ENCODE measurements around the gene ADGRD1.

ADGRD1 gene

DNA sequence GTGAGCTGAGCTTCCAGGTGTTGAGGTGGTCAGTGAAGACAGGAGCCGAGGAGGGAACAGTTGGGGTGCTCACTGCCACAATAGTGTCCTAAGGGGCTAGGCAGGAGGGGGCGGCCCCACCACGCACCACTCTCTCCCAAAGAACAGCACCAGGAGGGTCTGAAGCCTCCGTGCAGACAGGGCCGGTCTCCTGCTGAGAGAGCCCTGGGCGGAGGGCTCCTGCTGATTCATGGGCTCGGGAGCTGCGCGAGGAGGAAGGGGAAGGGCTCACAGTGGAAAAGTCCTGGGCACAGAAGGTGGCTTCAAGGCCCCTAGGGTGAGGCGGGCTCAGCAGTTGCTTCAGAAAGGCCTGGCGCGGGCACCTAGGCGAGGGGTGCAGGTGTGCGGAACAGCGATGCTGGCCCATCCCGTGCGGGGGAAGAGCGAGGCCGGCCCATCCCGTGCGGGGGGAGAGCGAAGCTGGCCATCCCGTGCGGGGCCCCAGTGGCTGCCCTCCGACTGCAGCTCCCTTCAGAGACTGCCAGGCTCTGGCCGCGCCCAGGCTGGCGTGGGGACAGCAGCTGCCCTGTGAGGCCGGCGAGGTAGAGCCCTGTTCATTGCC, 176.7 kb downstream of the ADGRD1 start:
- H3K4me3 ChIP-seq (ENCODE audit: low read depth in 1 of 2, low read length in 2 of 2) = no peak overlapping the region
- H3K9me3 ChIP-seq (ENCODE audit: control insufficient read depth in 1 of 2, low read length in 2 of 2) = no peaks in the 10 kb centered on the region
- H3K36me3 ChIP-seq (ENCODE audit: control insufficient read depth in 1 of 2, insufficient read depth in 2 of 2, low read length in 2 of 2) = no peaks in the 10 kb centered on the region
- H3K4me1 ChIP-seq (ENCODE audit: control insufficient read depth in 1 of 2, insufficient read depth in 2 of 2, low read length in 2 of 2) = no peaks in the 10 kb centered on the region
- H3K27ac ChIP-seq (ENCODE audit: low read depth, low read length) = no peak overlapping the region
- H3K27me3 ChIP-seq (ENCODE audit: control insufficient read depth in 1 of 2, insufficient read depth in 2 of 2, low read length in 2 of 2) = no peaks in the 10 kb centered on the region
- H3K9ac ChIP-seq (ENCODE audit: low read depth in 1 of 2, low read length in 2 of 2) = no peak overlapping the region

DNA sequence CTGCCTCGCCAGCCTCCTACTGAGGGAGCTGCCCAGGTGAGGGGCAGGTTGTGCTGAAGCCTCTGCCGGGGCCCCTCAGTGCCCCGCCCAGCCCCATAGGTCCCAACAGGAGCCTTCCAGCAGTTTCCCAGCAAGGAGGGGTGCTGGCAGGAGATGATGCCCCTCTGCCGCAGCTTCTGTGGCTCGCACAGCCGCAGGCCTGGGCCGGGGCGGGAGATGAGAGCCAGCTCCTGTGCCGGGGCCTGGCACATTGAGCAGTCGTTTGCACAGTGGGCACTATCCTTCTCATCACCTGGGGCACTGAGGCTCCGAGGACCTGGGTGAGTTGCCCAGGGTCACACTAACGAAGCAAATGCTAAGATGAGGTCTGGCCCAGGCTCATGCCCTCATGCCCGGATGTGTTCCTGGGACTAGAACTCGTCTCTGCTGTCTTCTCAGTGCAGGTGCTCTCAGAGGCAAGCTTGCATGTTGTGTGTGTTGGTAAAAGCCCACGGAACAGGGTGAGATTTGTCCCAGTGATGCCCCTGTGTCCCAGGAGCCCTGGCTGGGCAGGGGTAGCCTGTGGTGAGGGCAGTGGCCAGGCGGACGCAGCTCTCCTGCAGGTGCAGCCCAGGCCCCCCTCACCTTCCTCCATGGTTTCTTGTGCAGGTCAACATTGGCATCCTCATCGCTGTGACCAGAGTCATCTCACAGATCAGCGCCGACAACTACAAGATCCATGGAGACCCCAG, 177.5 kb downstream of the ADGRD1 start:
- H3K27me3 ChIP-seq (ENCODE audit: control insufficient read depth in 1 of 2, insufficient read depth in 2 of 2, low read length in 2 of 2) = no peaks in the 10 kb centered on the region
- H3K9me3 ChIP-seq (ENCODE audit: control insufficient read depth in 1 of 2, low read length in 2 of 2) = no peaks in the 10 kb centered on the region
- H3K4me1 ChIP-seq (ENCODE audit: control insufficient read depth in 1 of 2, insufficient read depth in 2 of 2, low read length in 2 of 2) = no peaks in the 10 kb centered on the region
- H3K4me3 ChIP-seq (ENCODE audit: low read depth in 1 of 2, low read length in 2 of 2) = no peak overlapping the region
- H3K27ac ChIP-seq (ENCODE audit: low read depth, low read length) = no peak overlapping the region
- H3K36me3 ChIP-seq (ENCODE audit: control insufficient read depth in 1 of 2, insufficient read depth in 2 of 2, low read length in 2 of 2) = no peaks in the 10 kb centered on the region
- no peak overlapping the region for H3K9ac ChIP-seq (ENCODE audit: low read depth in 1 of 2, low read length in 2 of 2)

DNA sequence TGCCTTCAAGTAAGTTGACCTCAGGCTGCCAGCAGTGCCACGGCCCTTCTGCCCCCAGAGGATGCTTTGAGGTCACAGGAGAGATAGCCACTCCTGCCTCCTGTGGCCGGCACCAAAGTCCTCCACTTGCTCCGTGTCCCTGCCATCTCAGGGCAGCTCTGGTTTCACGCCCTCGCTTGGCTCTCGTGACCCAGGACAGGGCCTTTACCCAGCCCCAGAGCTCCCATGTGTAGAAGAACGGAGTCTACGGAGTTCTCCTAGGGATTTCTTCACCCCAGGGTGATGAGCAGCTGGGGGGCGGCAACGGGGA, 178.1 kb downstream of the ADGRD1 start:
- Histone ChIP-seq H3K36me3 (ENCODE audit: control insufficient read depth in 1 of 2, insufficient read depth in 2 of 2, low read length in 2 of 2) (no peaks in the 10 kb centered on the region), H3K27ac (ENCODE audit: low read depth, low read length) (no peak overlapping the region), H3K9me3 (ENCODE audit: control insufficient read depth in 1 of 2, low read length in 2 of 2) (no peaks in the 10 kb centered on the region), H3K4me3 (ENCODE audit: low read depth in 1 of 2, low read length in 2 of 2) (no peak overlapping the region), H3K27me3 (ENCODE audit: control insufficient read depth in 1 of 2, insufficient read depth in 2 of 2, low read length in 2 of 2) (no peaks in the 10 kb centered on the region), H3K4me1 (ENCODE audit: control insufficient read depth in 1 of 2, insufficient read depth in 2 of 2, low read length in 2 of 2) (no peaks in the 10 kb centered on the region), H3K9ac (ENCODE audit: low read depth in 1 of 2, low read length in 2 of 2) (no peak overlapping the region)

DNA sequence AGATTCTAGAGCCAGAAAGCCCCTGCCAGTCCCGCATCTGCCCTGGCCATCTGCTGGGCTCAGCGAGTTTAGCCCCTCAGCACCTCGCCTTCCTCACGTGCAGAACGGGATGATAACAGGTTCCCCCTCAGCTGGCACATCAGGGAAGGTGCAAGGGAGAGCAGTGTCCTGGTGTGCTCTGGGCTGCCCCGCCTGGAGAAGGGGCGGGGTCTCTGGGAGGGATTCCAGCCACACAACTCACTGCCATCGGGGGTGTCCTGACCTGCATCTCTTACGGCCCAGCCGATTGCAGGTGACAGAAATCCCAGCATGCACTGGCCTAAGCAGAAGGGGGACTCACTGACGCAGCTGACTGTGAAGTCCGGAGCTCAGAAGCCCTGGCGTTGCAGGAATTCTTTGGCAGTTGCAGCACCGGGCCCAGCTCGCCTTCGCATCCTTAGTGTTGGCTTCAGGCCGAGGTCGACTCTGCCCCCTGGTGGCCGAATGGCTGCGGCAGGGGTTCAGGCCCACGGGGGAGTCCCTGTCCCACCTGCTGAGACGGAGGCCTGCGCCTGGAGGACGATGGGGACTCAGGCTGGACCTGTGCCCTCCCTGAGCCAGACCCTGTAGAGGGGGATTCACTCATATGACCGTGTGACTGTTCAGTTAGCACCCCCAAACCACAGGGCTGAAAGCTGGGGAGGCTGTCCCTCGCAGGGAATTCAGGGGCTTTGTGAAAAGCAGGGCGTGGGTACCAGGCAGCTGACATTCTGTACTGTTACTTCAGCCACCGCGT, 178.6 kb downstream of the ADGRD1 start:
- no peak overlapping the region for H3K27ac ChIP-seq (ENCODE audit: low read depth, low read length)
- H3K9me3 ChIP-seq (ENCODE audit: control insufficient read depth in 1 of 2, low read length in 2 of 2) = no peaks in the 10 kb centered on the region
- no peaks in the 10 kb centered on the region for H3K36me3 ChIP-seq (ENCODE audit: control insufficient read depth in 1 of 2, insufficient read depth in 2 of 2, low read length in 2 of 2)
- H3K4me1 ChIP-seq (ENCODE audit: control insufficient read depth in 1 of 2, insufficient read depth in 2 of 2, low read length in 2 of 2) = no peaks in the 10 kb centered on the region
- H3K4me3 ChIP-seq (ENCODE audit: low read depth in 1 of 2, low read length in 2 of 2) = no peak overlapping the region
- no peak overlapping the region for H3K9ac ChIP-seq (ENCODE audit: low read depth in 1 of 2, low read length in 2 of 2)
- H3K27me3 ChIP-seq (ENCODE audit: control insufficient read depth in 1 of 2, insufficient read depth in 2 of 2, low read length in 2 of 2) = no peaks in the 10 kb centered on the region

DNA sequence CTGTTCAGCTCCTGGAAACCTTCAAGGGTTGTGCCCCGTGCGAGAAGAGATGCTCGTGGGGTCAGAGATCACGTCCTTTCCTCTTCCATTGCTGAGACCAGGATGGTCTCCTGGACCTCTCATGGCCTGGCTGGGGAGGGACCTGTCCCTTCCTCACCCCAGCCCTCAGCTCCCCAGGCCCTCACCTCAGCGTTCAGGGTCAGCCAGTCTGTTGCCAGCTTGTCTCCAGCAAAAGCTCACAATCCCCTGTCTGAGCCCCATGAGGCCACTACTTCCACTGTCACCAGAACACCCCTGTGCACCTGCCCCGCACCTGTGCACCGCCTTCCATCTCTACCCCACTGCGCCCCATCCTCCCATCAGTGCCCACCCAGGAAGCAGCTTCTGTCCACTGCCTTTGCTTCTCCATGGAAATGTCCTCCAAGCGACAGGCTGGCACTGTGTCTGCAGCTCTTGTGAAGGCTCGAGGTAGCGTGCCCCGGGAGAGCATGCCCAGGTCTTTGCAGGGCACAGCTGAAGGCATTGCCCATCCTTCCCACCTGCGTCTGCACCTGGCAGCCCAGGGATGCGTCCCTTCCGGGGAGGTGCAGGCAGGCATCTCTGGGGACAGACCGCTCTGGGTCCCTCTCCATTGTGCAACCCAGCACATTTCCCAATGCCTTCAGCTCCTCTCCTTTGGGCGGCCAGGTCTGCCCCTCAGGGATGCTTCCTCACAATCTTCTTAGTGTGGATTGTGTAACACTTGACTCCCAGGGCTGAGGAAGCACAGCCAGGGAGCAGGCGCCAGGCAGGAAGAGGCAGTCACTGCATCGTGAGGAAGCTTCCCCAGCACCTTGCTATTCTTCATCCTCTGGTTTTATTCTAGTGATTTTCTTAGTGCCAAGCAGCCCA, 179.6 kb downstream of the ADGRD1 start:
- no peak overlapping the region for H3K27ac ChIP-seq (ENCODE audit: low read depth, low read length)
- H3K4me3 ChIP-seq (ENCODE audit: low read depth in 1 of 2, low read length in 2 of 2) = no peak overlapping the region
- H3K36me3 ChIP-seq (ENCODE audit: control insufficient read depth in 1 of 2, insufficient read depth in 2 of 2, low read length in 2 of 2) = no peaks in the 10 kb centered on the region
- no peaks in the 10 kb centered on the region for H3K27me3 ChIP-seq (ENCODE audit: control insufficient read depth in 1 of 2, insufficient read depth in 2 of 2, low read length in 2 of 2)
- no peak overlapping the region for H3K9ac ChIP-seq (ENCODE audit: low read depth in 1 of 2, low read length in 2 of 2)
- no peaks in the 10 kb centered on the region for H3K9me3 ChIP-seq (ENCODE audit: control insufficient read depth in 1 of 2, low read length in 2 of 2)
- H3K4me1 ChIP-seq (ENCODE audit: control insufficient read depth in 1 of 2, insufficient read depth in 2 of 2, low read length in 2 of 2) = no peaks in the 10 kb centered on the region

DNA sequence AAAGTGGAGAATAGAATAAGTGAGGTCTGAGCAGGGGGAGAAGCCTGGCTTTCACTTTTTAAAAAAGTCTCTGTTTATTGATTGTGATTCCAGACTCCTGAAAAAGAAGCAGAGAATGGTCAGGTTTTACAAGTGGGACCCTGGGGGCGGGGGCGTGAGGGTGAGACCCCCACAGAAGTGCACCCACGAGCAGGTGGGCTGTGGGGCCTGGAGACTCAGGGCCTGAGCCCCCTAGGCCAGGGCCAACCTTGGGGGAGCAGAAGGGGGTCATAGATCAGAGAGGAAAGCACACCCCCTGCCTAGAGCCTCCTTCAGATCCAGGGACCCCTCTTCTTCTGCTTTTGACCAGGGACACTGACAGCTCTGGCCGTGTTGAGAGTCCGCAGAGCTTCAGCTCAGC, 180.3 kb downstream of the ADGRD1 start:
- no peaks in the 10 kb centered on the region for H3K36me3 ChIP-seq (ENCODE audit: control insufficient read depth in 1 of 2, insufficient read depth in 2 of 2, low read length in 2 of 2)
- no peak overlapping the region for H3K9ac ChIP-seq (ENCODE audit: low read depth in 1 of 2, low read length in 2 of 2)

DNA sequence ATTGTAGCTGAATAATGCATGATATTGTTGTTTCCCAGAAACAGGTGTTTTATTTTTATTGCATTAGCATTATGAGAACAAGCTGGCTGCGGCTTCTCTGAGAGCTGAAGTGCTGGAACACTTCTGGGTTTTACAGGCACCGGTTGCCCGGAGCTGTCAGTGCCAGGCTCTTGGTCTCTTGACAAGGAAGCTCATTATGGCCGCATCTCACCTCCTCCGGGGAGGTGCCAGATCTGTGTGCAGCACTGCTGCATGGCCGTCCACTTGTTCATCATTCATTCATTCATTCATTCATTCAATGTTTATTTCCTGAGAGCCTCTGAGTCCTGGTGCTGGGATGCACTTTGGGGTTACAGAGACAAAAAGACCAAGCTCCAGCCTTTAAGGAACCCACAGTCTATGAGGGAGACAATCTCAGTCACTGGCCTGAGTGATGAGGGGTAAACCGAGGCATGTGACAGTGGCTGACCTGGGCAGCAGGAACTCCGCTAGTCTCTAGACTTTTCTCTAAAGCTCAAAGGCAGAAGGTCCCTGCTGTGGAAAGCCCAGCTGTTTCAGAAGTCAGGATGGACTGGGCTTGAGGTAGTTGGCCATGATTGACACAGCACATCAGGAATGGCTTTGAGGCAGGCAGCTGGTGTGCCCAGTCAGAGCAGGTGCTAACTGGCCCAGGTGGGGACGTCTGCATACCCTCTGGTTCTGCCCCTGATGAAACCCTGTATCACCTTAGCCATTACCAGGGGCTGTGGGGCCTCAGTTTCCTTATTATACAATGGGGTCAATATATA, 181.0 kb downstream of the ADGRD1 start:
- H3K9ac ChIP-seq (ENCODE audit: low read depth in 1 of 2, low read length in 2 of 2) = no peak overlapping the region
- H3K4me3 ChIP-seq (ENCODE audit: low read depth in 1 of 2, low read length in 2 of 2) = no peak overlapping the region
- H3K27ac ChIP-seq (ENCODE audit: low read depth, low read length) = no peak overlapping the region
- H3K4me1 ChIP-seq (ENCODE audit: control insufficient read depth in 1 of 2, insufficient read depth in 2 of 2, low read length in 2 of 2) = no peaks in the 10 kb centered on the region
- H3K27me3 ChIP-seq (ENCODE audit: control insufficient read depth in 1 of 2, insufficient read depth in 2 of 2, low read length in 2 of 2) = no peaks in the 10 kb centered on the region
- H3K36me3 ChIP-seq (ENCODE audit: control insufficient read depth in 1 of 2, insufficient read depth in 2 of 2, low read length in 2 of 2) = no peaks in the 10 kb centered on the region
- no peaks in the 10 kb centered on the region for H3K9me3 ChIP-seq (ENCODE audit: control insufficient read depth in 1 of 2, low read length in 2 of 2)

More for the DNA sequence above, 180.3 kb downstream of the ADGRD1 start:
- Histone ChIP-seq H3K9me3 (ENCODE audit: control insufficient read depth in 1 of 2, low read length in 2 of 2) (no peaks in the 10 kb centered on the region), H3K27ac (ENCODE audit: low read depth, low read length) (no peak overlapping the region), H3K27me3 (ENCODE audit: control insufficient read depth in 1 of 2, insufficient read depth in 2 of 2, low read length in 2 of 2) (no peaks in the 10 kb centered on the region), H3K4me3 (ENCODE audit: low read depth in 1 of 2, low read length in 2 of 2) (no peak overlapping the region), H3K4me1 (ENCODE audit: control insufficient read depth in 1 of 2, insufficient read depth in 2 of 2, low read length in 2 of 2) (no peaks in the 10 kb centered on the region)

DNA sequence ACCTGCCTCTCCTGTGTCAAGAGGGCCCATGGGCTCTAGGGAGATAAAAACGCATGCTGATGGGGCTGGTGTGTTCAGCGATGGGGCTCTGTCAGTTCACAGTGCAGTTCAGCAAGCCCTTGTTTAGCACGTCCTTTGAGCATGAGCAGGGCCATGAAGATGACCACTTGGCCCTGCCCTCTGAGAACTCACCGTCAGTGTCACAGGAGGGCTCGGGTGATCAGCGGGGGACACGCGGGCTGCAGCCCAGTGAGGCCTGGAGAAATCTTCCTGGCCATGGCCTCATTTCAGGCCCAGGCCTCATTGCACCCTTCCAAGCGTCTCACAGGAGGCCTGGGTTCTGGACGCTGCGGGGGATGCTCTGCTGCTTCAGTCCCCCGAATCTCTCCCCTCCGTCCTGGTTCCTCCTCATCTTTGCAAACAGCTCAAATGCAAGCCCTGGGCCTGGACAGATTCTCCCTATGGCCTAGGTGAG, 181.6 kb downstream of the ADGRD1 start:
- no peak overlapping the region for H3K27ac ChIP-seq (ENCODE audit: low read depth, low read length)
- no peak overlapping the region for H3K4me3 ChIP-seq (ENCODE audit: low read depth in 1 of 2, low read length in 2 of 2)
- no peak overlapping the region for H3K9ac ChIP-seq (ENCODE audit: low read depth in 1 of 2, low read length in 2 of 2)
- H3K27me3 ChIP-seq (ENCODE audit: control insufficient read depth in 1 of 2, insufficient read depth in 2 of 2, low read length in 2 of 2) = no peaks in the 10 kb centered on the region
- no peaks in the 10 kb centered on the region for H3K9me3 ChIP-seq (ENCODE audit: control insufficient read depth in 1 of 2, low read length in 2 of 2)
- H3K4me1 ChIP-seq (ENCODE audit: control insufficient read depth in 1 of 2, insufficient read depth in 2 of 2, low read length in 2 of 2) = no peaks in the 10 kb centered on the region
- H3K36me3 ChIP-seq (ENCODE audit: control insufficient read depth in 1 of 2, insufficient read depth in 2 of 2, low read length in 2 of 2) = no peaks in the 10 kb centered on the region

DNA sequence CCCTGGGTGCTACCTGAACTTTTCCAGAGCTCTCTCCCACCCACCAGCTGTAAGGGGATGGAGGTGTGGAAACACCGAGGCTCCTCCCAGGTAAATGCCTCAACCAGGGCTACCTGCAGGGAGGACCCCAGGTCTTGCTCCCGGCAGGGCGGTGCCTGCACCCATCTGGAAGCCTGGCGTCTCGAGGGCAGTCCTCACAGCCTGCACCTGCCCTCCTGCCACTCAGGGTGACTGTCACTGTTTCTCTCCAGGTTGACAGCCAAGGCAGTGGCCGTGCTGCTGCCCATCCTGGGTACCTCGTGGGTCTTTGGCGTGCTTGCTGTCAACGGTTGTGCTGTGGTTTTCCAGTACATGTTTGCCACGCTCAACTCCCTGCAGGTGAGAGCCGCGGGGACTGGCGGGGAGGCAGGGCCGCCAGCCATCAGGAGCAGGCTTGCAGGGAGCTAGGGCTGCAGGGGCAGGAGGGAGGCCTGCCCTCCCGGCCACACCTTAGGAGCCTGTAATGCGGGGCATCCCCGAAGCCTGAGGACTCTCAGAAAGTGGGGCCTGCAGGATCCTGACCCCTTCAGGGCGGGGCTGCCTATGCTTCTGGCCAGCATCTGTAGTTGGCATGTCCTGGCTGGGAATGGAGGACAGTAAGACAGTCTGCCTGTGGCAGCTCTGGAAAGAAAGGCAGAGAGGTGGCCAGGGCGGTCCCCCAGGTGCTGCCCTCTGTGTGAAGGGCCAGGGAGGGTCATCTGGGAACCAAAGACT, 182.3 kb downstream of the ADGRD1 start:
- no peaks in the 10 kb centered on the region for H3K27me3 ChIP-seq (ENCODE audit: control insufficient read depth in 1 of 2, insufficient read depth in 2 of 2, low read length in 2 of 2)
- H3K27ac ChIP-seq (ENCODE audit: low read depth, low read length) = no peak overlapping the region
- H3K9ac ChIP-seq (ENCODE audit: low read depth in 1 of 2, low read length in 2 of 2) = no peak overlapping the region
- H3K4me1 ChIP-seq (ENCODE audit: control insufficient read depth in 1 of 2, insufficient read depth in 2 of 2, low read length in 2 of 2) = no peaks in the 10 kb centered on the region
- no peak overlapping the region for H3K4me3 ChIP-seq (ENCODE audit: low read depth in 1 of 2, low read length in 2 of 2)
- no peaks in the 10 kb centered on the region for H3K36me3 ChIP-seq (ENCODE audit: control insufficient read depth in 1 of 2, insufficient read depth in 2 of 2, low read length in 2 of 2)
- no peaks in the 10 kb centered on the region for H3K9me3 ChIP-seq (ENCODE audit: control insufficient read depth in 1 of 2, low read length in 2 of 2)

Measured in duodenal mucosa (tissue), 2 donors.